PFSK-1 (cell line): ENCODE data around the gene ERCC1.

Experiments
- FOXP2 ChIP-seq: optimal IDR thresholded peaks from 2 replicates; pipeline ENCODE3; 2011; ENCODE audit warnings: borderline replicate concordance, control low read depth, inconsistent platforms; ENCODE audit not compliant: insufficient read depth; ENCODE audit errors: extremely low read length, extremely low read depth
- POLR2AphosphoS5 ChIP-seq: IDR thresholded peaks from 2 replicates; pipeline ENCODE4 v1.6.1; 2012; ENCODE audit warnings: low read depth, mild to moderate bottlenecking, control low read depth, low read length, moderate library complexity
- REST ChIP-seq, 2 experiments: IDR thresholded peaks; 2 replicates each; pipeline versions ENCODE4 v1.6.1 to v1.8.0; 2011 to 2012; ENCODE audit warnings: low read depth in 2 of 2, low read length in 2 of 2, control low read depth in 1 of 2, inconsistent platforms in 1 of 2, mild to moderate bottlenecking in 1 of 2, moderate library complexity in 1 of 2; ENCODE audit not compliant: insufficient read depth in 1 of 2
- SIN3A ChIP-seq: IDR thresholded peaks from 2 replicates; pipeline ENCODE4 v1.6.1; 2012; ENCODE audit warnings: mild to moderate bottlenecking, low read length, moderate library complexity, borderline replicate concordance; ENCODE audit not compliant: insufficient read depth
- TAF1 ChIP-seq: IDR thresholded peaks from 2 replicates; pipeline ENCODE4 v1.6.1; 2012; ENCODE audit warnings: low read length, control low read depth, borderline replicate concordance; ENCODE audit not compliant: insufficient read depth

The ERCC1 gene

GRCh38 chr19:45440873-45441654 lies 17.3 kb upstream of the ERCC1 start:
- TF ChIP-seq POLR2AphosphoS5 (no peak), FOXP2 (no peak), REST (IDR thresholded peaks at IDR 0.05; ENCODE audit: insufficient read depth in 1 of 2, low read depth in 2 of 2, low read length in 2 of 2) (no peak), SIN3A (no peak), TAF1 (no peak)

- no peak for TF ChIP-seq SIN3A
- no peak for TF ChIP-seq FOXP2
- TF ChIP-seq REST (IDR thresholded peaks at IDR 0.05; ENCODE audit: insufficient read depth in 1 of 2, low read depth in 2 of 2, low read length in 2 of 2), result no peak
- no peak for TF ChIP-seq POLR2AphosphoS5
- no peak for TF ChIP-seq TAF1
Measured at GRCh38 chr19:45440259-45440638, 16.5 kb upstream of the ERCC1 start.

- no peak for TF ChIP-seq SIN3A
- peak; percentile 86 for TF ChIP-seq FOXP2
- TF ChIP-seq POLR2AphosphoS5, result no peak
Measured at GRCh38 chr19:45439569-45440258, 16.0 kb upstream of the ERCC1 start.

- TF ChIP-seq FOXP2 (no peak), POLR2AphosphoS5 (no peak)
Measured at GRCh38 chr19:45439190-45439568, 15.5 kb upstream of the ERCC1 start.

GRCh38 chr19:45437328-45437727 lies 13.6 kb upstream of the ERCC1 start:
- TF ChIP-seq SIN3A, result no peak
- no peak for TF ChIP-seq FOXP2
- TF ChIP-seq REST (IDR thresholded peaks at IDR 0.05; ENCODE audit: insufficient read depth in 1 of 2, low read depth in 2 of 2, low read length in 2 of 2), result no peak
- TF ChIP-seq TAF1, result no peak
- TF ChIP-seq POLR2AphosphoS5, result no peak
